Measurements from ENCODE around the gene TRAF5.

TRAF5 gene

DNA sequence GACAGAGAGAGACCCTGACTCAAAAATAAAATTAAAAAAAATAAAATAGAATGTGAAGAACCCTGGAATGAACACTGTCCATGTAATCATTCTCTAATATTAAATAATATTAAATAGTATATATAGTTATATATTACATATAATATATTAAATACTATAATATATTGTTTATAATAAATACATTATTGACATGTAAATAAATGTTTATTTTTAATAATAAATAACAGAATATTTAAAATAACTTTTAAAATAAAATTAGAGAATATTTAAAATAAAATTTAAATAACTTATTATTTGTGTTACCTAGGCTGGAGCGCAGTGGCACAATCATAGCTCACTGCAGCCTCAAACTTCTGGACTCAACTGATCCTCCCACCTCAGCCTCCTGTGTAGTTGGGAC, 32.1 kb downstream of the TRAF5 start:
- in situ Hi-C loops (cut with MboI; ENCODE audit: low sequenced_read_pairs, unreplicated experiment), result no loop called here
- TF ChIP-seq CTCF (IDR thresholded peaks at IDR 0.05; ENCODE audit: borderline replicate concordance, control extremely low read depth, extremely low read depth, insufficient read depth, missing control alignments), result no peak
- DNase-seq (ENCODE audit: low spot score), result no peak

- TF ChIP-seq CTCF (IDR thresholded peaks at IDR 0.05; ENCODE audit: borderline replicate concordance, control extremely low read depth, extremely low read depth, insufficient read depth, missing control alignments), result no peak
- no peak for DNase-seq (ENCODE audit: low spot score)
- in situ Hi-C loops (cut with MboI; ENCODE audit: low sequenced_read_pairs, unreplicated experiment), result no loop called here
Observed at GRCh38 chr1:211359876-211360275, 33.2 kb downstream of the TRAF5 start.

GRCh38 chr1:211361202-211361601, 34.6 kb downstream of the TRAF5 start:
- DNase-seq (ENCODE audit: low spot score), result no peak
- in situ Hi-C loops (cut with MboI; ENCODE audit: low sequenced_read_pairs, unreplicated experiment), result no loop called here
- no peak for TF ChIP-seq CTCF (IDR thresholded peaks at IDR 0.05; ENCODE audit: borderline replicate concordance, control extremely low read depth, extremely low read depth, insufficient read depth, missing control alignments)

GRCh38 chr1:211369640-211370039, 43.0 kb downstream of the TRAF5 start:
- no peak for TF ChIP-seq CTCF (IDR thresholded peaks at IDR 0.05; ENCODE audit: borderline replicate concordance, control extremely low read depth, extremely low read depth, insufficient read depth, missing control alignments)
- in situ Hi-C loops (cut with MboI; ENCODE audit: low sequenced_read_pairs, unreplicated experiment), result no loop called here
- DNase-seq (ENCODE audit: low spot score), result no peak

GRCh38 chr1:211370669-211371068, 44.0 kb downstream of the TRAF5 start:
- no peak for TF ChIP-seq CTCF (IDR thresholded peaks at IDR 0.05; ENCODE audit: borderline replicate concordance, control extremely low read depth, extremely low read depth, insufficient read depth, missing control alignments)
- DNase-seq (ENCODE audit: low spot score), result no peak
- in situ Hi-C loops (cut with MboI; ENCODE audit: low sequenced_read_pairs, unreplicated experiment), result no loop called here

GRCh38 chr1:211371406-211372105, 44.9 kb downstream of the TRAF5 start:
- in situ Hi-C loops (cut with MboI; ENCODE audit: low sequenced_read_pairs, unreplicated experiment), result no loop called here
- no peak for TF ChIP-seq CTCF (IDR thresholded peaks at IDR 0.05; ENCODE audit: borderline replicate concordance, control extremely low read depth, extremely low read depth, insufficient read depth, missing control alignments)
- no peak for DNase-seq (ENCODE audit: low spot score)
